ENCODE measurements around the gene PRXL2A. TPM values are rescaled to one million over a fixed set of nuclear protein-coding genes. Genes with fewer than 3 reads are reported as not detected.
"Not testable (repeated sequence)": the region's sequence is repeated elsewhere in the genome, so short reads cannot be mapped to it uniquely, and the experiment has no call there.

Gene PRXL2A
- total RNA-seq, 4 donors from 2014 or later: 15.4 to 26.6 (median 25.5) TPM

- DNase-seq (ENCODE audit: extremely low spot score): no peak
- peaks cover 0 to 4% (median 0%) of the 10 kb centered on the region in 4 donors for H3K9me3 ChIP-seq
- peaks cover 0 to 48% (median 13%) of the 10 kb centered on the region in 4 donors for H3K36me3 ChIP-seq
- 89% methylated on average over 8 of the region's 8 CpGs for WGBS
- H3K4me1 ChIP-seq: peaks cover 54 to 76% (median 70%) of the 10 kb centered on the region in 4 donors
- H3K27ac ChIP-seq (replicated peaks in 1 of 4): peak overlapping the region in 2 of 4 donors; percentile 17 to 34
- intact Hi-C loops (cut with DNase I): no loop called here
- no peak overlapping the region for H3K4me3 ChIP-seq
- TF ChIP-seq CTCF (IDR thresholded peaks at IDR 0.05) (no peak), POLR2A (IDR thresholded peaks at IDR 0.05; ENCODE audit: low read depth) (no peak), POLR2AphosphoS5 (IDR thresholded peaks at IDR 0.05) (no peak), EP300 (IDR thresholded peaks at IDR 0.05) (no peak)
- H3K27me3 ChIP-seq: no peaks in the 10 kb centered on the region
Observed at GRCh38 chr10:80473692-80474596, 65.6 kb downstream of the PRXL2A start.

GRCh38 chr10:80474597-80474910 is 66.2 kb downstream of the PRXL2A start:
- peak overlapping the region in 1 of 4 donors; percentile 34 for H3K27ac ChIP-seq (replicated peaks in 1 of 4)
- peaks cover 0 to 43% (median 11%) of the 10 kb centered on the region in 4 donors for H3K36me3 ChIP-seq
- H3K27me3 ChIP-seq: no peaks in the 10 kb centered on the region
- no peak overlapping the region for H3K4me3 ChIP-seq
- peaks cover 52 to 70% (median 64%) of the 10 kb centered on the region in 4 donors for H3K4me1 ChIP-seq
- no peak for TF ChIP-seq CTCF (IDR thresholded peaks at IDR 0.05)
- no peak for TF ChIP-seq POLR2AphosphoS5 (IDR thresholded peaks at IDR 0.05)
- no peak for TF ChIP-seq POLR2A (IDR thresholded peaks at IDR 0.05; ENCODE audit: low read depth)
- no peak for TF ChIP-seq EP300 (IDR thresholded peaks at IDR 0.05)
- WGBS: 83% methylated on average over 2 of the region's 2 CpGs
- intact Hi-C loops (cut with DNase I): no loop called here
- no peak for DNase-seq (ENCODE audit: extremely low spot score)
- H3K9me3 ChIP-seq: peaks cover 0 to 4% (median 0%) of the 10 kb centered on the region in 4 donors

- Histone ChIP-seq H3K27me3 (no peaks in the 10 kb centered on the region), H3K4me1 (peaks cover 52 to 66% (median 61%) of the 10 kb centered on the region in 4 donors), H3K36me3 (peaks cover 0 to 40% (median 9%) of the 10 kb centered on the region in 4 donors), H3K4me3 (no peak overlapping the region), H3K27ac (replicated peaks in 1 of 4) (peak overlapping the region in 2 of 4 donors; percentile 6 to 34), H3K9me3 (peaks cover 0 to 4% (median 0%) of the 10 kb centered on the region in 4 donors)
- intact Hi-C loops (cut with DNase I): no loop called here
- TF ChIP-seq CTCF (IDR thresholded peaks at IDR 0.05): no peak
- no peak for TF ChIP-seq POLR2AphosphoS5 (IDR thresholded peaks at IDR 0.05)
- no peak for TF ChIP-seq EP300 (IDR thresholded peaks at IDR 0.05)
- no peak for TF ChIP-seq POLR2A (IDR thresholded peaks at IDR 0.05; ENCODE audit: low read depth)
- WGBS: 93% methylated on average over 3 of the region's 3 CpGs
- no peak for DNase-seq (ENCODE audit: extremely low spot score)
Observed at GRCh38 chr10:80474941-80475340, 66.6 kb downstream of the PRXL2A start.

GRCh38 chr10:80475641-80476040 is 67.3 kb downstream of the PRXL2A start:
- DNase-seq (ENCODE audit: extremely low spot score); H3K9me3 ChIP-seq; H3K27me3 ChIP-seq; H3K4me3 ChIP-seq; intact Hi-C loops (cut with DNase I): not testable (repeated sequence)
- Histone ChIP-seq H3K36me3 (peaks cover 0 to 33% (median 6%) of the 10 kb centered on the region in 4 donors), H3K27ac (replicated peaks in 1 of 4) (peak overlapping the region in 1 of 4 donors; percentile 34), H3K4me1 (peaks cover 50 to 59% (median 54%) of the 10 kb centered on the region in 4 donors)
- WGBS: 98% methylated on average over 7 of the region's 7 CpGs

- peaks cover 0 to 22% (median 3%) of the 10 kb centered on the region in 4 donors for H3K36me3 ChIP-seq
- H3K27me3 ChIP-seq: no peaks in the 10 kb centered on the region
- peaks cover 0 to 4% (median 0%) of the 10 kb centered on the region in 4 donors for H3K9me3 ChIP-seq
- intact Hi-C loops (cut with DNase I): no loop called here
- 100% methylated on average over 1 of the region's 1 CpG for WGBS
- H3K27ac ChIP-seq (replicated peaks in 1 of 4): no peak overlapping the region
- H3K4me1 ChIP-seq: peaks cover 40 to 49% (median 44%) of the 10 kb centered on the region in 4 donors
- no peak for TF ChIP-seq CTCF (IDR thresholded peaks at IDR 0.05)
- no peak for TF ChIP-seq EP300 (IDR thresholded peaks at IDR 0.05)
- no peak for TF ChIP-seq POLR2AphosphoS5 (IDR thresholded peaks at IDR 0.05)
- no peak for TF ChIP-seq POLR2A (IDR thresholded peaks at IDR 0.05; ENCODE audit: low read depth)
- DNase-seq (ENCODE audit: extremely low spot score): no peak
- H3K4me3 ChIP-seq: no peak overlapping the region
Observed at GRCh38 chr10:80476685-80477084, 68.3 kb downstream of the PRXL2A start.
